BJ (cell line): ENCODE data around the gene IL1RAPL1. TPM values are rescaled to one million over a fixed set of nuclear protein-coding genes. Genes with fewer than 3 reads are reported as not detected.

Experiments used
- CTCF ChIA-PET: fragments of 350-600 bp; formaldehyde crosslinking; extraction: SDS; loops from one replicate; lab custom pipeline; 2021; ENCODE audit warnings: antibody characterized with exemption, inconsistent platforms; lab: Yijun Ruan, JAX
- POLR2A ChIA-PET: fragments of 300-600 bp; sonication (Branson Sonifier 250); formaldehyde crosslinking; extraction: SDS; loops from one replicate; lab custom pipeline; 2021; ENCODE audit warnings: antibody characterized with exemption; lab: Charles Lee
- DNase-seq: peaks from one replicate; pipeline ENCODE4 v3.0.0-alpha.2; 2011; ENCODE audit warnings: low read depth
- H3K27me3 ChIP-seq: 2 replicates; pipeline ENCODE4 v1.6.0; 2011; ENCODE audit warnings: low read length; ENCODE audit not compliant: control insufficient read depth, insufficient read depth
- H3K36me3 ChIP-seq: 2 replicates; pipeline ENCODE4 v1.5.1; 2011; ENCODE audit warnings: low read length; ENCODE audit not compliant: control insufficient read depth, insufficient read depth
- H3K4me3 ChIP-seq: 2 replicates; pipeline ENCODE4 v1.5.1; 2011; ENCODE audit warnings: low read depth, mild to moderate bottlenecking, control low read depth, low read length
- polyA plus RNA-seq: library from polyadenylated mRNA; depleted of rRNA; stranded (reverse); fragments of >200 nt; gene quantifications from 2 replicates; pipeline ENCODE4 v1.2.3, GENCODE V29; 2011
- TF ChIP-seq, protein P1 (sequence below): IDR thresholded peaks from 2 replicates; pipeline ENCODE4 v1.5.1; 2011; ENCODE audit warnings: low read depth, mild to moderate bottlenecking, control low read depth, inconsistent platforms, low read length, moderate library complexity; ENCODE audit not compliant: insufficient read depth

The IL1RAPL1 gene
- polyA plus RNA-seq, 1 experiment: 0.02 TPM

- no peaks in the 10 kb centered on the region for H3K36me3 ChIP-seq
- H3K4me3 ChIP-seq: no peak overlapping the region
- no peaks in the 10 kb centered on the region for H3K27me3 ChIP-seq
- DNase-seq: no peak
- ChIA-PET CTCF (interaction anchor here (1.8 kb wide), 1 partner anchor 12 kb away, joined by 6 read pairs; no protein-coding TSS in a partner anchor), POLR2A (no interaction called here)
- TF ChIP-seq, protein P1, sequence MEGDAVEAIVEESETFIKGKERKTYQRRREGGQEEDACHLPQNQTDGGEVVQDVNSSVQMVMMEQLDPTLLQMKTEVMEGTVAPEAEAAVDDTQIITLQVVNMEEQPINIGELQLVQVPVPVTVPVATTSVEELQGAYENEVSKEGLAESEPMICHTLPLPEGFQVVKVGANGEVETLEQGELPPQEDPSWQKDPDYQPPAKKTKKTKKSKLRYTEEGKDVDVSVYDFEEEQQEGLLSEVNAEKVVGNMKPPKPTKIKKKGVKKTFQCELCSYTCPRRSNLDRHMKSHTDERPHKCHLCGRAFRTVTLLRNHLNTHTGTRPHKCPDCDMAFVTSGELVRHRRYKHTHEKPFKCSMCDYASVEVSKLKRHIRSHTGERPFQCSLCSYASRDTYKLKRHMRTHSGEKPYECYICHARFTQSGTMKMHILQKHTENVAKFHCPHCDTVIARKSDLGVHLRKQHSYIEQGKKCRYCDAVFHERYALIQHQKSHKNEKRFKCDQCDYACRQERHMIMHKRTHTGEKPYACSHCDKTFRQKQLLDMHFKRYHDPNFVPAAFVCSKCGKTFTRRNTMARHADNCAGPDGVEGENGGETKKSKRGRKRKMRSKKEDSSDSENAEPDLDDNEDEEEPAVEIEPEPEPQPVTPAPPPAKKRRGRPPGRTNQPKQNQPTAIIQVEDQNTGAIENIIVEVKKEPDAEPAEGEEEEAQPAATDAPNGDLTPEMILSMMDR: no peak
Observed at GRCh38 chrX:29466456-29466855, 879.2 kb downstream of the IL1RAPL1 start.

- Histone ChIP-seq H3K4me3 (no peak overlapping the region), H3K36me3 (no peaks in the 10 kb centered on the region), H3K27me3 (no peaks in the 10 kb centered on the region)
- ChIA-PET POLR2A (no interaction called here), CTCF (interaction anchor here (1.4 kb wide), 1 partner anchor 10 kb away, joined by 7 read pairs; no protein-coding TSS in a partner anchor)
- TF ChIP-seq, protein P1: no peak
- no peak for DNase-seq
Observed at GRCh38 chrX:29468911-29469494, 881.8 kb downstream of the IL1RAPL1 start.

- Histone ChIP-seq H3K36me3 (no peaks in the 10 kb centered on the region), H3K27me3 (no peaks in the 10 kb centered on the region), H3K4me3 (no peak overlapping the region)
- DNase-seq: peak; percentile 11
- ChIA-PET POLR2A (no interaction called here), CTCF (interaction anchor here (1.4 kb wide), 1 partner anchor 9 kb away, joined by 7 read pairs; no protein-coding TSS in a partner anchor)
- TF ChIP-seq, protein P1: no peak
Observed at GRCh38 chrX:29470030-29470429, 882.8 kb downstream of the IL1RAPL1 start.

DNA sequence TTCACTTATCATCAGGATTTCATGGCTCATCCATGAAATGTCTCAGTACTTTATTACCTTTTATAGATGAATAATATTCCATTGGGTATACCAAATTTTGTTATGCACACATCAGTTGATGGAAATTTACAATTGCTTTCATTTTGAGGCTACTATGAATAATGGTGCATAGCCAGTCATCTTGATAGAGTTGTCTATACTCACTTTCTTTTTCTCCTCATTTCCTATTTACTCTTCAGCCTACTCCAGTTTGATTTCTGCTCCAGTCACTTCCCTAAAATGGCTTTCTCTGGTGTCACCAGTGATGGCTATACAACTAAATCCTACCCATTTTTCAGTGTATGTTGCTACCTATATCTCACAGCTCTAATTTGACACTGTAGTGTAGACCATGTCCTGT lies 884.6 kb downstream of the IL1RAPL1 start:
- CTCF ChIA-PET: no interaction called here
- no peak for DNase-seq
- TF ChIP-seq, protein P1: no peak
- POLR2A ChIA-PET: no interaction called here
- no peaks in the 10 kb centered on the region for H3K27me3 ChIP-seq
- no peak overlapping the region for H3K4me3 ChIP-seq
- H3K36me3 ChIP-seq: no peaks in the 10 kb centered on the region

DNA sequence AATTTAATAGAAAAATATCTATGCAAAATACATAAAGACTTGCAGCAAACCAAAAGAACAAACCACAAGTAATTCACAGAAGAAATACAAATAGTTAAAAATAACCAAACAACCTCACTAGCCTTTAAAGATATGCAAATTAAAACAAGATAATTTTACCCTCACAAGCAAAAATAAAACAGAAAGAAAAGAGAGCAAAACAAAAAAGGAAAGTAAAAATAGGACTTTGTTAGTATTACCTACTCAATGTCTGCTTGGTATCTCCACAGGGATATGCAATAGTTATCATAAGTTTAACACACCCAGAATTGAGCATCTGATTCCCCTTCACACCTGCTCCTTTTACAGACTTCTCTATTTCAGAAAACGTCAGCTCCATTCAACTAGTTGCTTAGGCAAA lies 890.6 kb downstream of the IL1RAPL1 start:
- H3K4me3 ChIP-seq: no peak overlapping the region
- CTCF ChIA-PET: interaction anchor here (1.0 to 1.8 kb wide), 3 partner anchors 10 to 146 kb away, joined by 3 to 9 read pairs (median 6); no protein-coding TSS in a partner anchor
- POLR2A ChIA-PET: no interaction called here

More for the DNA sequence above, 890.6 kb downstream of the IL1RAPL1 start:
- TF ChIP-seq, protein P1: no peak
- H3K27me3 ChIP-seq: no peaks in the 10 kb centered on the region
- no peak for DNase-seq
- no peaks in the 10 kb centered on the region for H3K36me3 ChIP-seq
